AG04450 (cell line): ENCODE measurements around the gene PAN3. TPM values are rescaled to one million over a fixed set of nuclear protein-coding genes. Genes with fewer than 3 reads are reported as not detected.

Experiments
- CTCF ChIA-PET: fragments of 300-600, 350-600 bp; formaldehyde crosslinking; extraction: SDS; loops from one replicate; lab custom pipeline; 2022; ENCODE audit warnings: antibody characterized with exemption, inconsistent platforms; lab: Charles Lee
- POLR2A ChIA-PET: fragments of 350-600 bp; formaldehyde crosslinking; extraction: SDS; loops from one replicate; lab custom pipeline; 2021; ENCODE audit warnings: antibody characterized with exemption, inconsistent platforms; lab: Yijun Ruan, JAX
- DNase-seq: peaks from one replicate; pipeline ENCODE4 v3.0.0-alpha.2; 2011; ENCODE audit warnings: low read depth, low spot score
- H3K27ac ChIP-seq: one replicate; pipeline ENCODE4 v1.5.1; 2012; ENCODE audit warnings: low read depth, low read length, control low read depth
- H3K27me3 ChIP-seq: one replicate; pipeline ENCODE4 v1.6.0; 2012; ENCODE audit warnings: low read length; ENCODE audit not compliant: control insufficient read depth, insufficient read depth
- H3K4me3 ChIP-seq: 2 replicates; pipeline ENCODE4 v1.5.1; 2011; ENCODE audit warnings: mild to moderate bottlenecking, low read depth, low read length, control low read depth
- H3K9me3 ChIP-seq: 2 replicates; pipeline ENCODE4 v1.5.1; 2012; ENCODE audit warnings: low read length; ENCODE audit not compliant: control insufficient read depth, insufficient read depth
- CTCF ChIP-seq: IDR thresholded peaks from 2 replicates; pipeline ENCODE4 v1.5.1; 2011; ENCODE audit warnings: low read depth, low read length, control low read depth, inconsistent platforms
- polyA plus RNA-seq: library from polyadenylated mRNA; depleted of rRNA; stranded (reverse); fragments of >200 nt; gene quantifications from 2 replicates; pipeline ENCODE4 v1.2.3, GENCODE V29; 2011

PAN3 gene
- polyA plus RNA-seq, 1 experiment = 17.8 TPM

- Histone ChIP-seq H3K27me3 (no peaks in the 10 kb centered on the region), H3K4me3 (no peak overlapping the region), H3K27ac (no peak overlapping the region), H3K9me3 (no peaks in the 10 kb centered on the region)
- POLR2A ChIA-PET = interaction anchor here (0.6 kb wide), 1 partner anchor 234 kb away, joined by 5 read pairs; no protein-coding TSS in a partner anchor
- no peak for DNase-seq
- CTCF ChIA-PET = interaction anchor here (0.5 kb wide), 1 partner anchor 489 kb away, joined by 3 read pairs; the partner anchor contains the start of gene SLC46A3
- TF ChIP-seq CTCF = no peak
Measured at GRCh38 chr13:28229522-28230411, 91.4 kb downstream of the PAN3 start.

GRCh38 chr13:28231642-28232041 lies 93.3 kb downstream of the PAN3 start:
- CTCF ChIA-PET = no interaction called here
- DNase-seq = no peak
- Histone ChIP-seq H3K27ac (no peak overlapping the region), H3K27me3 (no peaks in the 10 kb centered on the region), H3K9me3 (no peaks in the 10 kb centered on the region), H3K4me3 (no peak overlapping the region)
- POLR2A ChIA-PET = no interaction called here
- no peak for TF ChIP-seq CTCF

GRCh38 chr13:28237944-28238343 lies 99.6 kb downstream of the PAN3 start:
- H3K27ac ChIP-seq = no peak overlapping the region
- ChIA-PET POLR2A (interaction anchor here (0.6 kb wide), 1 partner anchor 100 kb away, joined by 5 read pairs; the partner anchor contains the start of gene PAN3), CTCF (interaction anchor here (0.6 kb wide), 1 partner anchor 33 kb away, joined by 3 read pairs; no protein-coding TSS in a partner anchor)
- no peak for DNase-seq
- H3K9me3 ChIP-seq = no peaks in the 10 kb centered on the region
- H3K4me3 ChIP-seq = no peak overlapping the region
- no peak for TF ChIP-seq CTCF
- no peaks in the 10 kb centered on the region for H3K27me3 ChIP-seq

- no peak for TF ChIP-seq CTCF
- POLR2A ChIA-PET = interaction anchor here (0.6 kb wide), 1 partner anchor 15 kb away, joined by 3 read pairs; no protein-coding TSS in a partner anchor
- Histone ChIP-seq H3K4me3 (no peak overlapping the region), H3K27me3 (no peaks in the 10 kb centered on the region), H3K9me3 (no peaks in the 10 kb centered on the region), H3K27ac (no peak overlapping the region)
- DNase-seq = no peak
- CTCF ChIA-PET = no interaction called here
Measured at GRCh38 chr13:28239374-28239773, 101.0 kb downstream of the PAN3 start.

- no peaks in the 10 kb centered on the region for H3K27me3 ChIP-seq
- H3K4me3 ChIP-seq = no peak overlapping the region
Measured at GRCh38 chr13:28245465-28245864, 107.1 kb downstream of the PAN3 start.

More at GRCh38 chr13:28245465-28245864, 107.1 kb downstream of the PAN3 start:
- ChIA-PET POLR2A (no interaction called here), CTCF (no interaction called here)
- TF ChIP-seq CTCF = no peak
- no peaks in the 10 kb centered on the region for H3K9me3 ChIP-seq
- DNase-seq = no peak
- no peak overlapping the region for H3K27ac ChIP-seq
